Central memory CD8-positive, alpha-beta T cell (primary cell): ENCODE results near the gene HINT3.
"Not testable (repeated sequence)": the region's sequence is repeated elsewhere in the genome, so short reads cannot be mapped to it uniquely, and the experiment has no call there.

ENCODE experiments used
- ATAC-seq: fragments of 150-1000 bp; cut with Tn5 transposase; replicated peaks from 2 replicates; pipeline ENCODE4 v1.10.0; 2022; ENCODE audit warnings: mild to moderate bottlenecking, moderate FRiP score, moderate number of reproducible peaks; ENCODE audit not compliant: poor library complexity, severe bottlenecking; ENCODE audit errors: extremely low read depth
- DNase-seq, 2 donors: peaks; one replicate each; pipeline ENCODE4 v3.0.0; 2021; ENCODE audit warnings: low spot score in 2 of 2
- H3K27ac Mint-ChIP-seq: one replicate; pipeline ENCODE4 v1.8.0; 2022; ENCODE audit warnings: low read depth, mild to moderate bottlenecking, moderate library complexity, mixed read lengths
- H3K27me3 Mint-ChIP-seq: one replicate; pipeline ENCODE4 v1.8.0; 2022; ENCODE audit warnings: mixed read lengths
- H3K36me3 Mint-ChIP-seq: one replicate; pipeline ENCODE4 v1.8.0; 2022; ENCODE audit warnings: mild to moderate bottlenecking, moderate library complexity, mixed read lengths; ENCODE audit not compliant: insufficient read depth
- H3K4me1 Mint-ChIP-seq: one replicate; pipeline ENCODE4 v1.8.0; 2022; ENCODE audit warnings: mixed read lengths
- H3K4me3 Mint-ChIP-seq: one replicate; pipeline ENCODE4 v1.8.0; 2022; ENCODE audit warnings: mild to moderate bottlenecking, moderate library complexity, mixed read lengths
- H3K9me3 Mint-ChIP-seq: one replicate; pipeline ENCODE4 v1.8.0; 2022; ENCODE audit warnings: mixed read lengths

Gene HINT3

GRCh38 chr6:125943528-125944433 lies 12.8 kb upstream of the HINT3 start:
- Mint-ChIP-seq H3K27me3 (peaks cover 28% of the 10 kb centered on the region), H3K36me3 (no peaks in the 10 kb centered on the region), H3K4me1 (no peaks in the 10 kb centered on the region), H3K27ac (no peak overlapping the region), H3K4me3 (no peak overlapping the region), H3K9me3 (no peaks in the 10 kb centered on the region)
- ATAC-seq (no peak), DNase-seq (no peak)

- Mint-ChIP-seq H3K27ac (no peak overlapping the region), H3K9me3 (no peaks in the 10 kb centered on the region), H3K4me1 (no peaks in the 10 kb centered on the region), H3K4me3 (no peak overlapping the region), H3K36me3 (no peaks in the 10 kb centered on the region), H3K27me3 (peaks cover 23% of the 10 kb centered on the region)
- DNase-seq, result no peak
- no peak for ATAC-seq
These were observed 12.1 kb upstream of the HINT3 start for GRCh38 chr6:125944434-125944816.

- Mint-ChIP-seq H3K27ac (no peak overlapping the region), H3K9me3 (no peaks in the 10 kb centered on the region), H3K36me3 (no peaks in the 10 kb centered on the region), H3K27me3 (peaks cover 19% of the 10 kb centered on the region), H3K4me3 (no peak overlapping the region), H3K4me1 (no peaks in the 10 kb centered on the region)
- DNase-seq, result no peak
- no peak for ATAC-seq
These were observed 11.7 kb upstream of the HINT3 start for GRCh38 chr6:125944896-125945295.

- Mint-ChIP-seq H3K27ac (no peak overlapping the region), H3K4me1 (no peaks in the 10 kb centered on the region), H3K27me3 (peaks cover 12% of the 10 kb centered on the region), H3K9me3 (no peaks in the 10 kb centered on the region), H3K4me3 (no peak overlapping the region), H3K36me3 (no peaks in the 10 kb centered on the region)
- DNase-seq, result no peak
- no peak for ATAC-seq
These were observed 11.0 kb upstream of the HINT3 start for GRCh38 chr6:125945378-125946141.

GRCh38 chr6:125947615-125948014 lies 9.0 kb upstream of the HINT3 start:
- ATAC-seq (no peak), DNase-seq (no peak)
- no peaks in the 10 kb centered on the region for H3K36me3 Mint-ChIP-seq
- H3K27ac Mint-ChIP-seq, result no peak overlapping the region
- H3K9me3 Mint-ChIP-seq, result no peaks in the 10 kb centered on the region
- H3K4me3 Mint-ChIP-seq, result no peak overlapping the region
- H3K4me1 Mint-ChIP-seq, result no peaks in the 10 kb centered on the region
- H3K27me3 Mint-ChIP-seq, result peaks cover 10% of the 10 kb centered on the region

GRCh38 chr6:125948455-125948854 lies 8.1 kb upstream of the HINT3 start:
- DNase-seq, result no peak
- Mint-ChIP-seq H3K36me3 (no peaks in the 10 kb centered on the region), H3K9me3 (no peaks in the 10 kb centered on the region), H3K4me3 (no peak overlapping the region), H3K4me1 (no peaks in the 10 kb centered on the region), H3K27me3 (peaks cover 12% of the 10 kb centered on the region), H3K27ac (no peak overlapping the region)
- no peak for ATAC-seq

GRCh38 chr6:125949069-125949468 lies 7.5 kb upstream of the HINT3 start:
- DNase-seq, result no peak
- ATAC-seq, result no peak
- Mint-ChIP-seq H3K9me3 (no peaks in the 10 kb centered on the region), H3K27ac (no peak overlapping the region), H3K27me3 (peaks cover 12% of the 10 kb centered on the region), H3K36me3 (no peaks in the 10 kb centered on the region), H3K4me3 (no peak overlapping the region), H3K4me1 (no peaks in the 10 kb centered on the region)

- no peaks in the 10 kb centered on the region for H3K4me1 Mint-ChIP-seq
- no peak overlapping the region for H3K27ac Mint-ChIP-seq
- H3K4me3 Mint-ChIP-seq, result no peak overlapping the region
- peaks cover 12% of the 10 kb centered on the region for H3K27me3 Mint-ChIP-seq
- ATAC-seq, result no peak
- DNase-seq, result no peak
- no peaks in the 10 kb centered on the region for H3K36me3 Mint-ChIP-seq
- H3K9me3 Mint-ChIP-seq, result no peaks in the 10 kb centered on the region
These were observed 6.3 kb upstream of the HINT3 start for GRCh38 chr6:125950293-125950692.

- not testable (repeated sequence) for H3K4me1 Mint-ChIP-seq, H3K27ac Mint-ChIP-seq, H3K36me3 Mint-ChIP-seq, ATAC-seq, H3K4me3 Mint-ChIP-seq, H3K9me3 Mint-ChIP-seq, DNase-seq
- peaks cover 12% of the 10 kb centered on the region for H3K27me3 Mint-ChIP-seq
These were observed 5.9 kb upstream of the HINT3 start for GRCh38 chr6:125950716-125951115.

GRCh38 chr6:125951323-125951722 lies 5.2 kb upstream of the HINT3 start:
- no peaks in the 10 kb centered on the region for H3K4me1 Mint-ChIP-seq
- no peaks in the 10 kb centered on the region for H3K36me3 Mint-ChIP-seq
- peaks cover 12% of the 10 kb centered on the region for H3K27me3 Mint-ChIP-seq
- H3K9me3 Mint-ChIP-seq, result no peaks in the 10 kb centered on the region
- DNase-seq (no peak), ATAC-seq (no peak)
- H3K4me3 Mint-ChIP-seq, result no peak overlapping the region
- no peak overlapping the region for H3K27ac Mint-ChIP-seq

GRCh38 chr6:125952764-125953501 lies 3.6 kb upstream of the HINT3 start:
- ATAC-seq (no peak), DNase-seq (no peak)
- Mint-ChIP-seq H3K27me3 (peaks cover 12% of the 10 kb centered on the region), H3K36me3 (peaks cover 6% of the 10 kb centered on the region), H3K4me3 (no peak overlapping the region), H3K4me1 (no peaks in the 10 kb centered on the region), H3K9me3 (no peaks in the 10 kb centered on the region), H3K27ac (no peak overlapping the region)

GRCh38 chr6:125953502-125953875 lies 3.1 kb upstream of the HINT3 start:
- Mint-ChIP-seq H3K27me3 (peaks cover 12% of the 10 kb centered on the region), H3K4me1 (no peaks in the 10 kb centered on the region), H3K4me3 (no peak overlapping the region), H3K36me3 (peaks cover 6% of the 10 kb centered on the region), H3K9me3 (no peaks in the 10 kb centered on the region), H3K27ac (no peak overlapping the region)
- ATAC-seq (no peak), DNase-seq (no peak)
